Effector CD8-positive, alpha-beta T cell (primary cell): ENCODE data around the gene BLMH.

Experiments
- DNase-seq: peaks from one replicate; lab custom pipeline; 2025; lab: John Stamatoyannopoulos, UW
- total RNA-seq, 4 experiments: gene quantifications; one replicate each; lab custom pipeline; 2026; lab: John Stamatoyannopoulos, UW

BLMH gene
- 60.2 to 73.1 (median 64.8) reads per million in 4 experiments for total RNA-seq

- DNase-seq, result peak; percentile 62
Measured at GRCh38 chr17:30291543-30292285, at the start of gene BLMH. Gene BLMH, minus strand, starts transcription at chr17:30291944. Its CDS starts 125 bp downstream, at chr17:30291819.

GRCh38 chr17:30340801-30341356, 49.1 kb upstream of the BLMH start:
- DNase-seq, result no peak

GRCh38 chr17:30339086-30339485, 47.3 kb upstream of the BLMH start:
- DNase-seq, result no peak

GRCh38 chr17:30337393-30337999, 45.8 kb upstream of the BLMH start:
- no peak for DNase-seq

GRCh38 chr17:30336369-30337171, 44.8 kb upstream of the BLMH start:
- peak; percentile 26 for DNase-seq

GRCh38 chr17:30334421-30334820, 42.7 kb upstream of the BLMH start:
- no peak for DNase-seq

- DNase-seq, result no peak
Measured at GRCh38 chr17:30333503-30334360, 42.0 kb upstream of the BLMH start, which contains the start of gene TMIGD1. Gene TMIGD1, minus strand, starts transcription at chr17:30334057. Its CDS starts 1,924 bp downstream, at chr17:30332133.

- peak; percentile 2 for DNase-seq
Measured at GRCh38 chr17:30332057-30332542, 40.4 kb upstream of the BLMH start.

- DNase-seq, result no peak
Measured at GRCh38 chr17:30326809-30327208, 35.1 kb upstream of the BLMH start.

GRCh38 chr17:30324723-30325122, 33.0 kb upstream of the BLMH start:
- DNase-seq, result no peak

- DNase-seq, result no peak
Measured at GRCh38 chr17:30323895-30324319, 32.2 kb upstream of the BLMH start.

- peak; percentile 18 for DNase-seq
Measured at GRCh38 chr17:30323262-30323894, 31.6 kb upstream of the BLMH start.

GRCh38 chr17:30321314-30321713, 29.6 kb upstream of the BLMH start:
- DNase-seq, result no peak

- DNase-seq, result no peak
Measured at GRCh38 chr17:30318155-30318554, 26.4 kb upstream of the BLMH start.

GRCh38 chr17:30316736-30317135, 25.0 kb upstream of the BLMH start:
- DNase-seq, result no peak

- DNase-seq, result no peak
Measured at GRCh38 chr17:30315106-30315505, 23.4 kb upstream of the BLMH start.

- no peak for DNase-seq
Measured at GRCh38 chr17:30314474-30314873, 22.7 kb upstream of the BLMH start.

GRCh38 chr17:30312226-30312625, 20.5 kb upstream of the BLMH start:
- no peak for DNase-seq

GRCh38 chr17:30310562-30310961, 18.8 kb upstream of the BLMH start:
- DNase-seq, result no peak

- no peak for DNase-seq
Measured at GRCh38 chr17:30309591-30309990, 17.8 kb upstream of the BLMH start.

- DNase-seq, result no peak
Measured at GRCh38 chr17:30308406-30308805, 16.7 kb upstream of the BLMH start.
